Transverse colon (tissue), 4 donors: ENCODE data around the gene PRCP. TPM values are rescaled to one million over a fixed set of nuclear protein-coding genes. Genes with fewer than 3 reads are reported as not detected.

Experiments used
- DNase-seq: peaks from one replicate; pipeline ENCODE4 v3.0.0-alpha.2; 2019
- H3K27ac ChIP-seq, 4 donors: fragments of 200-600 bp; sonication (generic); 2 replicates each; pipeline ENCODE4 v1.5.1; 2016 to 2018; ENCODE audit warnings: inconsistent platforms in 4 of 4
- H3K27me3 ChIP-seq: fragments of 200-600 bp; sonication (generic); 2 replicates; pipeline ENCODE4 v1.5.1; 2017; ENCODE audit warnings: inconsistent platforms
- H3K36me3 ChIP-seq, 4 donors: fragments of 200-600 bp; sonication (generic); 2 replicates each; pipeline ENCODE4 v1.5.1; 2017 to 2019; ENCODE audit warnings: inconsistent platforms in 4 of 4
- H3K4me1 ChIP-seq, 4 donors: fragments of 200-600 bp; sonication (generic); 2 replicates each; pipeline ENCODE4 v1.5.1; 2017 to 2020; ENCODE audit warnings: inconsistent platforms in 4 of 4
- H3K4me3 ChIP-seq, 4 donors: fragments of 200-600 bp; sonication (generic); 1 replicate in 1 of 4; 2 replicates in 3 of 4; pipeline versions ENCODE4 v1.5.1 to v1.6.1; 2017 to 2019; ENCODE audit warnings: inconsistent platforms in 4 of 4
- H3K9me3 ChIP-seq, 2 donors: fragments of 200-600 bp; sonication (generic); 2 replicates each; pipeline ENCODE4 v1.5.1; 2017 to 2019; ENCODE audit warnings: inconsistent platforms in 2 of 2
- CTCF ChIP-seq, 5 experiments: fragments of 200-600 bp in 3 of 5; fragments of 450-650 bp in 2 of 5; sonication (generic) in 3 of 5; IDR thresholded peaks; 1 replicate in 2 of 5; 2 replicates in 3 of 5; pipeline ENCODE4 v1.5.1; 2016 to 2017; ENCODE audit warnings: antibody characterized with exemption in 5 of 5, inconsistent platforms in 3 of 5, mild to moderate bottlenecking in 2 of 5, moderate library complexity in 1 of 5
- EP300 ChIP-seq: sonication (generic); formaldehyde crosslinking; IDR thresholded peaks from one replicate; pipeline ENCODE4 v1.6.1; 2017; ENCODE audit warnings: antibody characterized with exemption, low read depth
- POLR2A ChIP-seq: fragments of 450-650 bp; IDR thresholded peaks from one replicate; pipeline ENCODE4 v1.6.1; 2016; ENCODE audit warnings: antibody characterized with exemption, mild to moderate bottlenecking, moderate library complexity
- POLR2AphosphoS5 ChIP-seq, 3 donors: sonication (generic); formaldehyde crosslinking; IDR thresholded peaks; one replicate each; pipeline ENCODE4 v1.6.1; 2016; ENCODE audit warnings: antibody characterized with exemption in 3 of 3
- WGBS, 2 donors: methylation state at CpG; one replicate each; pipeline ENCODE4 v1.1.5; 2018; ENCODE audit warnings: low coverage in 1 of 2; 5-methylcytosine and 5-hydroxymethylcytosine counted together
- in situ Hi-C, 4 donors: fragments of 200-750 bp; cut with MboI; loops; one replicate each; pipeline versions ENCODE4 v1.15.0 to v1.15.1; 2017; ENCODE audit warnings: low sequenced_read_pairs in 3 of 4, low pct_ligation_motif_present in 1 of 4, low pct_unique_long_range_greater_than_20kb in 1 of 4
- intact Hi-C: fragments of 100-400 bp; cut with DNase I; formaldehyde crosslinking; loops from one replicate; pipeline ENCODE4 v1.15.1; 2023; ENCODE audit warnings: low total_unique reads
- total RNA-seq, 4 donors: library from RNA; depleted of rRNA; stranded (reverse); fragments of >200 nt; gene quantifications; one replicate each; pipeline ENCODE4 v1.1.0, GENCODE V29; 2016

The PRCP gene
- total RNA-seq, 4 donors from 2014 or later = 20.9 to 34.8 (median 29.9) TPM

- Histone ChIP-seq H3K36me3 (no peaks in the 10 kb centered on the region), H3K27me3 (no peaks in the 10 kb centered on the region), H3K9me3 (peaks cover 0 to 4% of the 10 kb centered on the region in 2 donors), H3K27ac (no peak overlapping the region), H3K4me3 (no peak overlapping the region), H3K4me1 (no peaks in the 10 kb centered on the region)
- DNase-seq = no peak
- in situ Hi-C loops = no loop called here
- TF ChIP-seq POLR2A = no peak
- TF ChIP-seq EP300 = no peak
- no peak for TF ChIP-seq POLR2AphosphoS5 (IDR thresholded peaks at IDR 0.05)
- TF ChIP-seq CTCF (IDR thresholded peaks at IDR 0.05) = no peak
- 67 to 90% methylated on average over 1 of the region's 1 CpG for WGBS, 2 donors
- intact Hi-C loops = no loop called here
Observed at GRCh38 chr11:82775218-82775617, 125.0 kb downstream of the PRCP start.

Other genes with a start within 250 kb of the PRCP start
- gene FAM181B, start 166.6 kb downstream of the PRCP start, total RNA-seq = under 1 TPM in 2 of 4 donors, not detected in 2; 0.55 to 0.64 TPM
- 1 to 10 TPM in 1 of 4 donors, under 1 TPM in 1, not detected in 2; 0.95 to 1.1 TPM for gene DDIAS, start 1.3 kb upstream of the PRCP start, total RNA-seq
- gene RAB30, start 171.5 kb upstream of the PRCP start, total RNA-seq = 10 to 100 TPM in 3 of 4 donors, 1 to 10 TPM in 1; 2.2 to 29.9 (median 14.5) TPM